Stimulated activated CD4-positive, alpha-beta T cell treated with anti-CD3 and anti-CD28 coated beads, Interleukin-4, amount 100 ng/mL, for 4 hours (primary cell): Measurements from ENCODE around the gene AFDN.

ENCODE experiments used
- DNase-seq, 2 experiments: peaks; one replicate each; pipeline ENCODE4 v3.0.0-alpha.2; 2020

AFDN gene

GRCh38 chr6:168005796-168006195 lies 179.1 kb downstream of the AFDN start:
- no peak for DNase-seq

- no peak for DNase-seq
Measured at GRCh38 chr6:168007592-168008338, 181.1 kb downstream of the AFDN start.

GRCh38 chr6:168009331-168009730 lies 182.6 kb downstream of the AFDN start:
- no peak for DNase-seq

GRCh38 chr6:168011291-168011690 lies 184.6 kb downstream of the AFDN start:
- no peak for DNase-seq

GRCh38 chr6:168012431-168013249 lies 185.9 kb downstream of the AFDN start:
- no peak for DNase-seq

GRCh38 chr6:168013250-168013915 lies 186.7 kb downstream of the AFDN start:
- DNase-seq, result no peak

- no peak for DNase-seq
Measured at GRCh38 chr6:168014428-168014827, 187.7 kb downstream of the AFDN start.

GRCh38 chr6:168015009-168015408 lies 188.3 kb downstream of the AFDN start:
- DNase-seq, result no peak

GRCh38 chr6:168015482-168016175 lies 188.9 kb downstream of the AFDN start:
- no peak for DNase-seq

GRCh38 chr6:168016176-168016620 lies 189.5 kb downstream of the AFDN start:
- no peak for DNase-seq

- DNase-seq, result no peak
Measured at GRCh38 chr6:168016721-168017525, 190.2 kb downstream of the AFDN start.

- DNase-seq, result no peak
Measured at GRCh38 chr6:168017629-168018028, 190.9 kb downstream of the AFDN start.

GRCh38 chr6:168018664-168019063 lies 192.0 kb downstream of the AFDN start:
- no peak for DNase-seq

GRCh38 chr6:168020242-168020641 lies 193.5 kb downstream of the AFDN start:
- no peak for DNase-seq

- no peak for DNase-seq
Measured at GRCh38 chr6:168021581-168021980, 194.9 kb downstream of the AFDN start.
